Breast epithelium (tissue), 4 donors: ENCODE measurements around the gene RNF212. TPM values are rescaled to one million over a fixed set of nuclear protein-coding genes. Genes with fewer than 3 reads are reported as not detected.

ENCODE experiments used
- DNase-seq, 2 donors: peaks; one replicate each; pipeline ENCODE4 v3.0.0-alpha.2; 2019; ENCODE audit warnings: low spot score in 2 of 2
- H3K27ac ChIP-seq, 2 donors: fragments of 200-600 bp; sonication (generic) in 1 of 2; one replicate each; pipeline ENCODE4 v1.5.1; 2016 to 2019; ENCODE audit warnings: mild to moderate bottlenecking in 1 of 2
- H3K27me3 ChIP-seq, 2 donors: fragments of 200-600 bp; sonication (generic) in 1 of 2; one replicate each; pipeline versions ENCODE4 v1.5.1 to v1.6.0; 2017 to 2019; ENCODE audit warnings: control low read depth in 1 of 2, mild to moderate bottlenecking in 1 of 2
- H3K36me3 ChIP-seq: fragments of 200-600 bp; one replicate; pipeline ENCODE4 v1.5.1; 2019
- H3K4me1 ChIP-seq, 2 donors: fragments of 200-600 bp; sonication (generic); one replicate each; pipeline ENCODE4 v1.5.1; 2016 to 2019; ENCODE audit warnings: control low read depth in 1 of 2
- H3K4me3 ChIP-seq, 3 donors: fragments of 200-600 bp; sonication (generic); 1 replicate in 2 of 3; 2 replicates in 1 of 3; pipeline ENCODE4 v1.5.1; 2016 to 2019; ENCODE audit warnings: mild to moderate bottlenecking in 3 of 3, moderate library complexity in 2 of 3
- H3K9me3 ChIP-seq, 2 donors: fragments of 200-600 bp; sonication (generic) in 1 of 2; one replicate each; pipeline ENCODE4 v1.5.1; 2016 to 2019; ENCODE audit warnings: control low read depth in 1 of 2
- POLR2A ChIP-seq: fragments of 450-650 bp; IDR thresholded peaks from one replicate; pipeline ENCODE4 v1.6.1; 2016; ENCODE audit warnings: antibody characterized with exemption, mild to moderate bottlenecking, moderate library complexity
- POLR2AphosphoS5 ChIP-seq, 3 donors: sonication (generic); formaldehyde crosslinking; IDR thresholded peaks; one replicate each; pipeline ENCODE4 v1.6.1; 2017; ENCODE audit warnings: antibody characterized with exemption in 3 of 3
- intact Hi-C: fragments of 100-400 bp; cut with DNase I; formaldehyde crosslinking; loops from one replicate; pipeline ENCODE4 v1.15.1; 2023; ENCODE audit warnings: low total_unique reads
- total RNA-seq, 3 donors: library from RNA; depleted of rRNA; stranded (reverse); fragments of >200 nt; gene quantifications; one replicate each; pipeline ENCODE4 v1.1.0, GENCODE V29; 2016
- TF ChIP-seq, protein P1 (sequence below), 3 donors: fragments of 450-650 bp; IDR thresholded peaks; one replicate each; pipeline ENCODE4 v1.5.1; 2016 to 2017; ENCODE audit warnings: antibody characterized with exemption in 3 of 3, mild to moderate bottlenecking in 3 of 3, moderate library complexity in 3 of 3

RNF212 gene
- total RNA-seq, 3 donors from 2014 or later: 5.1 to 15.7 (median 6.4) TPM

DNA sequence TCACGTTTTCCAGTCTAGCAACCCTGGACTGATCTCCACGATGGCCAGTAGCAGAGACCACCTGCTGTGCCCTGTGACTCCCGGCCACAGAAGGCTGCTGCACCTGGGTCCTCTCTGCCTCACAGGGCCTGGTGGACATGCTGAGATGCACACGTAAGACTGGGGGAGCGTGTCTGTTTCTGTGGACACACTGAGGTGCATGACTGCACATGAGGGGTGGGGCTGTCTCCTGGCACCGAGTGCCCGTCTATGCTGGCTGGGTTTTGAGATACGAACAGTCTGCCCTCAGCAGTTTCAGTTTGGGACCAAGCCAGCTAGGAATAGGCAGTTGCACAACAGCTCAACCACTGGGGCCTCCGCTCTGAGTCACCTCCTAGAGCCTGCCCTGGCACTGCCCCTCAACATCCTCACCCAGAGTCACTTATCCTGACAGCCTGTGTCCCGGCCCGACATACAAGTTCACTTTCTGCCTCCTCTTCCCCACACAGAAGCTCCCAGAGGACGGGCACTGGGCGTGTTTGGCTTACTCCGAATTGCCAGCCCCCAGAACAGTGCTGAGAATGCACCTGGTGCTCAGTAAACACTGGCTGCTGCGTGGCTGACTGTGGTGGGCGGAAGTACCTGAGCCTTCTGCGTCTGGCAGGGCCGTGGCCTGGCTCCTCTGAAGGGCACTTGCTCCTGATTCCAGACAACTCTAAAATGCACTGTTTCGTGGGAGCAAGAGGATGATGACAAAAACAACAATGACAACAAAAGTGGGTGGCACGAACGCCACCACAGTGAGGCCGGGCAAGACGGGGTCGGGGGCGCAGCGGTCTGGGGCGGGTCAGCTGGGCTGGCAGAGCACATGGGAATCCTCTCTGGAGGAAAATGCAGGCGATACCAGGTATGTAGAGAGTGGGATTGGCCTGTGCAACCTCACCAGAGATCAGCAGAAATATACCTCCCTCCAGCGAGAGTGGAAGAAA, 30.9 kb downstream of the RNF212 start:
- H3K36me3 ChIP-seq: no peaks in the 10 kb centered on the region
- no peaks in the 10 kb centered on the region for H3K27me3 ChIP-seq
- no peak overlapping the region for H3K4me3 ChIP-seq
- H3K4me1 ChIP-seq: no peaks in the 10 kb centered on the region
- no peaks in the 10 kb centered on the region for H3K9me3 ChIP-seq
- DNase-seq: peak; percentile 60 to 80
- intact Hi-C loops: no loop called here
- H3K27ac ChIP-seq: peak overlapping the region; percentile 27 to 52
- no peak for TF ChIP-seq POLR2A
- TF ChIP-seq POLR2AphosphoS5 (IDR thresholded peaks at IDR 0.05): peak in 1 of 3 donors; percentile 28
- TF ChIP-seq, protein P1, sequence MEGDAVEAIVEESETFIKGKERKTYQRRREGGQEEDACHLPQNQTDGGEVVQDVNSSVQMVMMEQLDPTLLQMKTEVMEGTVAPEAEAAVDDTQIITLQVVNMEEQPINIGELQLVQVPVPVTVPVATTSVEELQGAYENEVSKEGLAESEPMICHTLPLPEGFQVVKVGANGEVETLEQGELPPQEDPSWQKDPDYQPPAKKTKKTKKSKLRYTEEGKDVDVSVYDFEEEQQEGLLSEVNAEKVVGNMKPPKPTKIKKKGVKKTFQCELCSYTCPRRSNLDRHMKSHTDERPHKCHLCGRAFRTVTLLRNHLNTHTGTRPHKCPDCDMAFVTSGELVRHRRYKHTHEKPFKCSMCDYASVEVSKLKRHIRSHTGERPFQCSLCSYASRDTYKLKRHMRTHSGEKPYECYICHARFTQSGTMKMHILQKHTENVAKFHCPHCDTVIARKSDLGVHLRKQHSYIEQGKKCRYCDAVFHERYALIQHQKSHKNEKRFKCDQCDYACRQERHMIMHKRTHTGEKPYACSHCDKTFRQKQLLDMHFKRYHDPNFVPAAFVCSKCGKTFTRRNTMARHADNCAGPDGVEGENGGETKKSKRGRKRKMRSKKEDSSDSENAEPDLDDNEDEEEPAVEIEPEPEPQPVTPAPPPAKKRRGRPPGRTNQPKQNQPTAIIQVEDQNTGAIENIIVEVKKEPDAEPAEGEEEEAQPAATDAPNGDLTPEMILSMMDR (IDR thresholded peaks at IDR 0.05): no peak

DNA sequence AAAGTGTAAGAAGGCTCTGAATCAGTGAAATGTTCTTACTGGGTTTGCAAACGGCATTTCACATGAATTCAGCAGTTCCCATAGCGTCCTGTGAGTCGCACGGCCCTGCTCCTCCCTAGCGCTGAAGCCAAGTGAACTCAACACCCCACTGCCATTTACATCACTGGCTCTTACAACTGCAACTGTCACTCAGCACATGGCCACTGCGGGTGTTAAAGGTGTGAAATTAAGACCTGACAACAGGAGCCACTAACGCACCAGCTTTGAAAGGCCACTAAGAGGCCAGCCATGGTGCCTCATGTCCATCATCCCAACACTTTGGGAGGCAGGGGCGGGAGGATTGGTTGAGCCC, 31.7 kb downstream of the RNF212 start:
- Histone ChIP-seq H3K36me3 (no peaks in the 10 kb centered on the region), H3K27me3 (no peaks in the 10 kb centered on the region), H3K9me3 (no peaks in the 10 kb centered on the region), H3K4me3 (no peak overlapping the region), H3K27ac (no peak overlapping the region), H3K4me1 (no peaks in the 10 kb centered on the region)
- TF ChIP-seq, protein P1 (IDR thresholded peaks at IDR 0.05): no peak
- TF ChIP-seq POLR2AphosphoS5 (IDR thresholded peaks at IDR 0.05) (no peak), POLR2A (no peak)
- intact Hi-C loops: no loop called here
- peak in 1 of 2 donors; percentile 14 for DNase-seq

DNA sequence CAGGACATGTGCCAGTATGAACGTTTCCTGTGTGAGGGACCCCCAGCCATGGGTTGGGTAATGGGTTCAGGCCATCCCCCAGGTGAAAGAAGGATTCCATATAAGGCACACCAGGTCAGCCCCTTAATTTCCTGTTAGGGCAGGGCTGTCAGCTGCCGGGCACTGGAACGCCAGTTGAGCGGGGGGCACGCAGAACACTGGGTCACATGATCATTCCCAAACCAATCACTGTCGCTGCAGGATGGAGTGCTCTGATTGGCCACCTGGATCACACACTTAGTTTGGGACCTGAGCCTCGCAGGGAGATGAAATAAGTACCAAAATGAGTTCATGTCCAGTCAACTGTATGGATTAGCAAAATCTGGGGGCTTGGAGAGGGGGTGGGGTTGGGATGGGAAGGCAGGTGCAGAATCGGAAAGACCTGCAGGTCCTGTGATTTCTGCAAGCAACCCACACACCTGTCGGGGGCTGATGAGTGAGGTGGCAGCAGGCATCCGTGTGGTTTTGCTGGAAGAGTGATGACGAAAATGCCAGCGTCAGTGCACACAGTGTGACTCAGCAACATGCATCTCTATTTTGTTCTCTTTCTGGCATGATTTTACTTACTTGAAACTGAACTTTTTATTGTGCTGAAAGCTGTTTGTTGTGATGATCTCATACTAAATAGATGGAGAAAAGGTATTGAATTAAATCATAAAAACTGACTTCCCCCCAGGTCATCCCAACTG, 32.2 kb downstream of the RNF212 start:
- no peaks in the 10 kb centered on the region for H3K36me3 ChIP-seq
- H3K27ac ChIP-seq: no peak overlapping the region
- peak in 1 of 2 donors; percentile 25 for DNase-seq
- intact Hi-C loops: no loop called here
- no peaks in the 10 kb centered on the region for H3K4me1 ChIP-seq
- H3K27me3 ChIP-seq: no peaks in the 10 kb centered on the region
- H3K4me3 ChIP-seq: no peak overlapping the region
- H3K9me3 ChIP-seq: no peaks in the 10 kb centered on the region
- TF ChIP-seq, protein P1 (IDR thresholded peaks at IDR 0.05): no peak
- TF ChIP-seq POLR2A (no peak), POLR2AphosphoS5 (IDR thresholded peaks at IDR 0.05) (no peak)

DNA sequence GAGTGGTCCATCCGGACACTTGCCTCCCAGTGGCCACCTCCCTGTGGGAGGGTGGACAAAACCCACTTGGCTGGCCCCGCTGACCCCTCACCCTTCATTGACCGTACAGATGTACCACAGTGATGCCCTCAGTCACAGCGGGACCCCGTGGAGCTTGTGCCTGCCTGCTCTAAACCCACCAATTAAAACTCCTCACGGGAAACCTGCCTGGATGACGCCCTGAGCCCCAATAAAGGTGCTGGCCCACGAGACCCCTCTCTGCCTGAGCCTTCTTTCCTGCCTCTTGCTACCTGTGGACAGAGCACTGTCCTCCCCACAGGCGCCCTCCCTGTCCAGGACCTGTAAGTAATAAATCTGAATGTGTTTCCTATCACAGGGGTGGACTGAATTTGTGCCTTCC, 32.9 kb downstream of the RNF212 start:
- peak in 1 of 2 donors; percentile 48 for DNase-seq

More for the DNA sequence above, 32.9 kb downstream of the RNF212 start:
- intact Hi-C loops: no loop called here
- no peaks in the 10 kb centered on the region for H3K36me3 ChIP-seq
- no peak overlapping the region for H3K4me3 ChIP-seq
- no peaks in the 10 kb centered on the region for H3K4me1 ChIP-seq
- TF ChIP-seq POLR2A: no peak
- TF ChIP-seq, protein P1 (IDR thresholded peaks at IDR 0.05): no peak
- no peak for TF ChIP-seq POLR2AphosphoS5 (IDR thresholded peaks at IDR 0.05)
- H3K27ac ChIP-seq: no peak overlapping the region
- H3K9me3 ChIP-seq: no peaks in the 10 kb centered on the region
- no peaks in the 10 kb centered on the region for H3K27me3 ChIP-seq
